Measurements from ENCODE around the gene SCARB1. TPM values are rescaled to one million over a fixed set of nuclear protein-coding genes. Genes with fewer than 3 reads are reported as not detected.

The SCARB1 gene
- total and polyA plus RNA-seq, 2 of the 13 experiments (the other 11 are each of a cell fraction or from before 2014, with no cell fraction given), result 63.4 to 160 TPM

DNA sequence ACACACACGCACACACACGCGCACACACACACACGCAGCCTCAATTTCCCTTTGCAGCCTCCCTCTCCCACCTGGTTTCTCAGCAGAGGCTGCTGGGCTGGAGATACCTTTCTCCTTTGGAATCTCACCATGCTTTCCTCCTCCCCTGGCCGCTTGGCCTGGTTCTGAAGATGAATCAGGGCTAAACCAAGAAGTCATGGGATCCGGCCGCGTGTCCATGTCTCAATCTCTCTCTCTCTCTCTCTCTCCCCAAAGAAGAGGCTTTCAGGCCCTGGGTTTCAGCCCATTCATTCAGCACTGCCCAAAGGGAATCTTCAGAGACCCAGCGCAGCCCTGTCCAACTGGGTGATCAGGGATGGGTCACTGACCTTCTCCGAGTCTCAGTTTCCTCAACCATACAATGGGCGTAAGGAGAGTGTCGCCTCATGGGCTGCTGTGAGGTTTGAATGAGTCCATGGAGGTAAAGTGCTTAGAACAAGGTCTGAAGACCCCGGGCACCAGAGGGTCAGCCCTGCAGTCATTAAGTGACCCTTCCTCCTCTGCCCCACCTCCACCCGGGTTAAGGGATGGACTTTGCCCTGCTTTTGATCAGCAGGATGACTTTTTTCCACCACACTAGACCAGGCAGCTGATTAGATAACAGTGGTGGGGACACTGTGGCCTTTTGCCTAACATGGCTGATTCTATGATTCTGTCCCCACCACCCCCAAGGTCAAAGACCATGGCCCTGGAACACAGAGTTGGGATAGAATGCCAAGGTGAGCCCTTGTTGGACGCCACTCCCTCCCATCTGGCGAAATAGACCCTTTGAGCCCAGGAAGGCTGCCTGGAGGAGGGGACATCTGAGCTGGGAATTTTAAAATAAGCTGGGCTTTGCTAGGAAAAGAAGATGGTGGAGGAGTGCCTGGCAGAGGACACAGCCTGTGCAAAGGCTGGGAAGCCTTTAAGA, 42.1 kb downstream of the SCARB1 start (continued):
- TF ChIP-seq RXRB (CRISPR knock-in tag; IDR thresholded peaks at IDR 0.05; ENCODE audit: borderline replicate concordance) (peak; percentile 98), BHLHE40 (IDR thresholded peaks at IDR 0.05; ENCODE audit: low read length) (no peak), MXD1 (CRISPR knock-in tag; IDR thresholded peaks at IDR 0.05) (no peak), HHEX (CRISPR knock-in tag; IDR thresholded peaks at IDR 0.05) (peak; percentile 46; the same call in 1 of the 2 replicates), XRCC5 (optimal IDR thresholded peaks at IDR 0.05; ENCODE audit: low read length) (peak; percentile 76), FOXJ3 (CRISPR knock-in tag; IDR thresholded peaks at IDR 0.05; ENCODE audit: borderline replicate concordance) (peak; percentile 86; the same call in 1 of the 2 replicates), ZNF788 (CRISPR knock-in tag; IDR thresholded peaks at IDR 0.05; ENCODE audit: borderline replicate concordance) (peak; percentile 97; the same call in 1 of the 2 replicates), TRIM22 (IDR thresholded peaks at IDR 0.05) (no peak), ZNF207 (IDR thresholded peaks at IDR 0.05; ENCODE audit: borderline replicate concordance) (no peak), KDM4B (CRISPR knock-in tag; IDR thresholded peaks at IDR 0.05) (0 out of 2 replicates have a peak, but pooled peaks have one; percentile 35), SMYD3 (CRISPR knock-in tag; IDR thresholded peaks at IDR 0.05) (peak; percentile 84; the same call in 1 of the 2 replicates), HNF4G (IDR thresholded peaks at IDR 0.05; ENCODE audit: borderline replicate concordance, low read depth, low read length) (peak; percentile 99), HNF4G (CRISPR knock-in tag; IDR thresholded peaks at IDR 0.05; ENCODE audit: borderline replicate concordance, low read depth) (peak; percentile 99), TMF1 (CRISPR knock-in tag; IDR thresholded peaks at IDR 0.05; ENCODE audit: low read depth) (0 out of 2 replicates have a peak, but pooled peaks have one; percentile 29), ZNF543 (CRISPR knock-in tag; IDR thresholded peaks at IDR 0.05) (peak; percentile 63; the same call in 1 of the 2 replicates), NFE2 (CRISPR knock-in tag; IDR thresholded peaks at IDR 0.05) (no peak), TSC22D2 (CRISPR knock-in tag; IDR thresholded peaks at IDR 0.05; ENCODE audit: borderline replicate concordance) (no peak), MED13 (CRISPR knock-in tag; IDR thresholded peaks at IDR 0.05) (peak; percentile 87; the same call in 1 of the 2 replicates), HOXD1 (CRISPR knock-in tag; IDR thresholded peaks at IDR 0.05) (0 out of 2 replicates have a peak, but pooled peaks have one; percentile 43), NCOA5 (CRISPR knock-in tag; IDR thresholded peaks at IDR 0.05) (no peak), HNF1A (IDR thresholded peaks at IDR 0.05; ENCODE audit: low read depth) (peak; percentile 56; the same call in 1 of the 2 replicates), HNF1A (CRISPR knock-in tag; IDR thresholded peaks at IDR 0.05; ENCODE audit: borderline replicate concordance) (peak; percentile 91), ZNF468 (CRISPR knock-in tag; IDR thresholded peaks at IDR 0.05) (no peak), ZNF24 (IDR thresholded peaks at IDR 0.05) (peak; percentile 51; the same call in 1 of the 2 replicates), NR2F1 (CRISPR knock-in tag; IDR thresholded peaks at IDR 0.05) (peak; percentile 90 to 94)
